ENCODE data around the gene RABGAP1L. TPM values are rescaled to one million over a fixed set of nuclear protein-coding genes. Genes with fewer than 3 reads are reported as not detected.

RABGAP1L gene
- total RNA-seq, 4 donors from 2014 or later: 39.3 to 101 (median 63.7) TPM

GRCh38 chr1:174736831-174737230, 577.5 kb downstream of the RABGAP1L start:
- Histone ChIP-seq H3K27ac (replicated peaks in 1 of 4) (no peak overlapping the region), H3K9me3 (peaks cover 0 to 6% (median 0%) of the 10 kb centered on the region in 4 donors), H3K4me1 (no peaks in the 10 kb centered on the region), H3K36me3 (no peaks in the 10 kb centered on the region), H3K4me3 (no peak overlapping the region), H3K27me3 (no peaks in the 10 kb centered on the region)
- DNase-seq (ENCODE audit: extremely low spot score): no peak
- intact Hi-C loops (cut with DNase I): no loop called here
- 92% methylated on average over 2 of the region's 2 CpGs for WGBS
- TF ChIP-seq CTCF (IDR thresholded peaks at IDR 0.05): no peak
- TF ChIP-seq POLR2A (IDR thresholded peaks at IDR 0.05; ENCODE audit: low read depth): no peak
- TF ChIP-seq POLR2AphosphoS5 (IDR thresholded peaks at IDR 0.05): no peak
- no peak for TF ChIP-seq EP300 (IDR thresholded peaks at IDR 0.05)

GRCh38 chr1:174740249-174740968, 581.1 kb downstream of the RABGAP1L start:
- intact Hi-C loops (cut with DNase I): loop anchor here (5.0 kb wide), 1 partner anchor 478 kb away; no protein-coding TSS in a partner anchor
- Histone ChIP-seq H3K27me3 (no peaks in the 10 kb centered on the region), H3K27ac (replicated peaks in 1 of 4) (no peak overlapping the region), H3K4me3 (no peak overlapping the region), H3K36me3 (no peaks in the 10 kb centered on the region), H3K9me3 (peaks cover 0 to 6% (median 0%) of the 10 kb centered on the region in 4 donors), H3K4me1 (no peaks in the 10 kb centered on the region)
- no peak for DNase-seq (ENCODE audit: extremely low spot score)
- TF ChIP-seq EP300 (IDR thresholded peaks at IDR 0.05) (no peak), POLR2AphosphoS5 (IDR thresholded peaks at IDR 0.05) (no peak)
- WGBS: 61% methylated on average over 2 of the region's 2 CpGs

- TF ChIP-seq POLR2A (IDR thresholded peaks at IDR 0.05; ENCODE audit: low read depth) (no peak), POLR2AphosphoS5 (IDR thresholded peaks at IDR 0.05) (no peak), EP300 (IDR thresholded peaks at IDR 0.05) (no peak), CTCF (IDR thresholded peaks at IDR 0.05) (no peak)
- no peak for DNase-seq (ENCODE audit: extremely low spot score)
- 53% methylated on average over 3 of the region's 3 CpGs for WGBS
- Histone ChIP-seq H3K36me3 (no peaks in the 10 kb centered on the region), H3K9me3 (no peaks in the 10 kb centered on the region), H3K4me1 (peaks cover 0 to 2% (median 0%) of the 10 kb centered on the region in 4 donors), H3K4me3 (no peak overlapping the region), H3K27ac (replicated peaks in 1 of 4) (no peak overlapping the region), H3K27me3 (no peaks in the 10 kb centered on the region)
- intact Hi-C loops (cut with DNase I): loop anchor here (5.0 kb wide), 1 partner anchor 481 kb away; no protein-coding TSS in a partner anchor
Observed at GRCh38 chr1:174742805-174743653, 583.7 kb downstream of the RABGAP1L start.

- DNase-seq (ENCODE audit: extremely low spot score): no peak
- H3K9me3 ChIP-seq: no peaks in the 10 kb centered on the region
- intact Hi-C loops (cut with DNase I): loop anchor here (5.0 kb wide), 1 partner anchor 482 kb away; no protein-coding TSS in a partner anchor
- WGBS: 25% methylated on average over 4 of the region's 4 CpGs
- H3K27me3 ChIP-seq: no peaks in the 10 kb centered on the region
- H3K4me1 ChIP-seq: peaks cover 0 to 2% (median 0%) of the 10 kb centered on the region in 4 donors
- no peak overlapping the region for H3K27ac ChIP-seq (replicated peaks in 1 of 4)
- no peak overlapping the region for H3K4me3 ChIP-seq
- no peaks in the 10 kb centered on the region for H3K36me3 ChIP-seq
- no peak for TF ChIP-seq POLR2A (IDR thresholded peaks at IDR 0.05; ENCODE audit: low read depth)
- no peak for TF ChIP-seq EP300 (IDR thresholded peaks at IDR 0.05)
- no peak for TF ChIP-seq POLR2AphosphoS5 (IDR thresholded peaks at IDR 0.05)
- TF ChIP-seq CTCF (IDR thresholded peaks at IDR 0.05): peak; percentile 58 to 72 (median 63)
Observed at GRCh38 chr1:174743654-174744561, 584.6 kb downstream of the RABGAP1L start.
